Mesenchymal stem cell (in vitro differentiated cells and primary cell): ENCODE data around the gene MCTP2.

ENCODE experiments used
- DNase-seq: peaks from one replicate; pipeline ENCODE4 v3.0.0-alpha.2; 2013
- H2AFZ ChIP-seq: one replicate; pipeline ENCODE4 v1.6.1; 2013; ENCODE audit warnings: low read depth, mild to moderate bottlenecking, control low read depth, inconsistent platforms, low read length, moderate library complexity
- H2AK5ac ChIP-seq: 2 replicates; pipeline ENCODE4 v1.6.1; 2013; ENCODE audit warnings: low read length, moderate library complexity, mild to moderate bottlenecking, inconsistent platforms; ENCODE audit not compliant: severe bottlenecking
- H2BK120ac ChIP-seq: one replicate; pipeline ENCODE4 v1.6.1; 2013; ENCODE audit warnings: low read depth, mild to moderate bottlenecking, inconsistent platforms, low read length, moderate library complexity
- H2BK12ac ChIP-seq, 2 experiments: one replicate each; pipeline ENCODE4 v1.6.1; 2013; ENCODE audit warnings: inconsistent platforms in 2 of 2, low read length in 2 of 2, mild to moderate bottlenecking in 2 of 2, moderate library complexity in 2 of 2, control low read depth in 1 of 2
- H2BK15ac ChIP-seq: one replicate; pipeline ENCODE4 v1.6.1; 2013; ENCODE audit warnings: mild to moderate bottlenecking, low read depth, inconsistent platforms; ENCODE audit not compliant: poor library complexity, severe bottlenecking
- H2BK5ac ChIP-seq: 2 replicates; pipeline ENCODE4 v1.6.1; 2013; ENCODE audit warnings: low read depth, mild to moderate bottlenecking, low read length, control low read depth, inconsistent platforms; ENCODE audit not compliant: poor library complexity, severe bottlenecking
- H3K14ac ChIP-seq, 2 experiments: one replicate each; pipeline ENCODE4 v1.6.1; 2013; ENCODE audit warnings: inconsistent platforms in 2 of 2, low read length in 2 of 2, control low read depth in 1 of 2, mild to moderate bottlenecking in 1 of 2, moderate library complexity in 1 of 2
- H3K18ac ChIP-seq, 2 experiments: one replicate each; pipeline ENCODE4 v1.6.1; 2013; ENCODE audit warnings: inconsistent platforms in 2 of 2, low read length in 2 of 2, control low read depth in 1 of 2, low read depth in 1 of 2, mild to moderate bottlenecking in 1 of 2
- H3K23ac ChIP-seq, 2 experiments: one replicate each; pipeline ENCODE4 v1.6.1; 2013; ENCODE audit warnings: inconsistent platforms in 2 of 2, low read length in 2 of 2, mild to moderate bottlenecking in 2 of 2, moderate library complexity in 2 of 2, control low read depth in 1 of 2
- H3K27ac ChIP-seq: 2 replicates; pipeline ENCODE4 v1.5.1; 2013; ENCODE audit warnings: mild to moderate bottlenecking, moderate library complexity, low read length, control low read depth, inconsistent platforms; ENCODE audit not compliant: poor library complexity, severe bottlenecking
- H3K27me3 ChIP-seq, 2 experiments: 2 replicates each; pipeline versions ENCODE4 v1.6.1 to v1.7.0; 2013; ENCODE audit warnings: low read length in 2 of 2, mild to moderate bottlenecking in 2 of 2, moderate library complexity in 2 of 2, control low read depth in 1 of 2, inconsistent platforms in 1 of 2; ENCODE audit not compliant: control insufficient read depth in 1 of 2, insufficient read depth in 1 of 2
- H3K36me3 ChIP-seq, 2 experiments: 2 replicates each; pipeline versions ENCODE4 v1.6.1 to v1.7.0; 2013; ENCODE audit warnings: low read length in 2 of 2, control low read depth in 1 of 2, inconsistent platforms in 1 of 2, low read depth in 1 of 2, mild to moderate bottlenecking in 1 of 2; ENCODE audit not compliant: insufficient read depth in 2 of 2, control insufficient read depth in 1 of 2
- H3K4ac ChIP-seq, 2 experiments: one replicate each; pipeline ENCODE4 v1.6.1; 2013; ENCODE audit warnings: inconsistent platforms in 2 of 2, low read length in 2 of 2, mild to moderate bottlenecking in 2 of 2, moderate library complexity in 2 of 2, control low read depth in 1 of 2, low read depth in 1 of 2
- H3K4me1 ChIP-seq: 2 replicates; pipeline ENCODE4 v1.6.1; 2013; ENCODE audit warnings: low read depth, low read length, control low read depth; ENCODE audit not compliant: control insufficient read depth, insufficient read depth
- H3K4me2 ChIP-seq: 2 replicates; pipeline ENCODE4 v1.6.1; 2013; ENCODE audit warnings: low read length, mild to moderate bottlenecking, inconsistent platforms; ENCODE audit not compliant: poor library complexity, severe bottlenecking
- H3K4me3 ChIP-seq, 2 experiments: 2 replicates each; pipeline versions ENCODE4 v1.5.1 to v1.7.0; 2013; ENCODE audit warnings: low read length in 2 of 2, mild to moderate bottlenecking in 2 of 2, control low read depth in 1 of 2, low read depth in 1 of 2; ENCODE audit not compliant: insufficient read depth in 1 of 2
- H3K79me1 ChIP-seq: replicated peaks from 2 replicates; pipeline ENCODE4 v1.6.1; 2013; ENCODE audit warnings: mild to moderate bottlenecking, control low read depth, low read length, inconsistent platforms; ENCODE audit not compliant: poor library complexity, severe bottlenecking
- H3K9ac ChIP-seq: 2 replicates; pipeline ENCODE4 v1.7.0; 2013; ENCODE audit warnings: mild to moderate bottlenecking, low read length, moderate library complexity
- H3K9me3 ChIP-seq: 2 replicates; pipeline ENCODE4 v1.7.0; 2013; ENCODE audit warnings: mild to moderate bottlenecking, low read length; ENCODE audit not compliant: control insufficient read depth
- H4K8ac ChIP-seq: one replicate; pipeline ENCODE4 v1.6.1; 2013; ENCODE audit warnings: inconsistent platforms, mild to moderate bottlenecking, low read length, moderate library complexity
- H4K91ac ChIP-seq: one replicate; pipeline ENCODE4 v1.6.1; 2013; ENCODE audit warnings: mild to moderate bottlenecking, low read length, inconsistent platforms
- WGBS: methylation state at CpG from one replicate; pipeline ENCODE4 v1.1.7; 2013; ENCODE audit warnings: mixed read lengths; 5-methylcytosine and 5-hydroxymethylcytosine counted together

Gene MCTP2

DNA sequence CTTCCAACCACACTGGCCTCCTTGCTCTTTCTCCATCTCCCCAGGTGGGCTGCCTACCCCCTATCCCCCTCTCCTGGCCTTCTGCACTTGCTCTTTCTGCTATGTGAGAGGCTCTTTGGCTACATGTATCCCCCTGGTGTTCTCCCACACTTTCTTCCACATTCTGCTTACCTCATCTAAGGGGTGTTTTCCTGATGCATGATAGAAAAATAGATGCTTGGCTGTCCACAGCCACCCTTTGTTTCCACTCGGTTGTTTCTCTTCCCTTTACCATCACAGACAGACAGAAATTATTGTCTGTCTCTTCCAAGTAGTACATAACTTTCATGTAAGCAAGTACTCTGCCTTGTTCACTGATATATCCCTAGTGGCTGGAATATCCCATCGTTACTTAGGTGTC lies 39.2 kb downstream of the MCTP2 start:
- Histone ChIP-seq H2AFZ (no peak overlapping the region), H3K79me1 (peaks cover 17% of the 10 kb centered on the region), H3K4ac (no peak overlapping the region), H2BK12ac (no peak overlapping the region), H3K4me1 (peaks cover 2% of the 10 kb centered on the region), H4K8ac (no peak overlapping the region), H3K23ac (peak overlapping the region in 1 of 2 experiments; percentile 9), H3K9me3 (no peaks in the 10 kb centered on the region), H3K4me2 (no peak overlapping the region), H3K14ac (no peak overlapping the region), H3K36me3 (no peaks in the 10 kb centered on the region), H3K27ac (no peak overlapping the region), H3K18ac (no peak overlapping the region), H2BK15ac (no peak overlapping the region), H2BK5ac (no peak overlapping the region), H3K27me3 (no peaks in the 10 kb centered on the region), H2AK5ac (no peak overlapping the region), H3K4me3 (no peak overlapping the region), H4K91ac (no peak overlapping the region), H3K9ac (no peak overlapping the region), H2BK120ac (no peak overlapping the region)
- WGBS = 100% methylated on average over 1 of the region's 2 CpGs
- no peak for DNase-seq

- Histone ChIP-seq H2BK15ac (no peak overlapping the region), H4K91ac (no peak overlapping the region), H3K14ac (no peak overlapping the region), H3K79me1 (peaks cover 11% of the 10 kb centered on the region), H3K4me3 (no peak overlapping the region), H3K36me3 (no peaks in the 10 kb centered on the region), H2AFZ (no peak overlapping the region), H2AK5ac (no peak overlapping the region), H3K27ac (no peak overlapping the region), H3K9me3 (no peaks in the 10 kb centered on the region), H4K8ac (no peak overlapping the region), H2BK5ac (no peak overlapping the region), H3K18ac (no peak overlapping the region), H3K4ac (no peak overlapping the region), H2BK12ac (no peak overlapping the region), H3K27me3 (no peaks in the 10 kb centered on the region), H3K4me1 (no peaks in the 10 kb centered on the region), H3K4me2 (no peak overlapping the region), H3K9ac (no peak overlapping the region), H2BK120ac (no peak overlapping the region), H3K23ac (no peak overlapping the region)
- WGBS = 76% methylated on average over 7 of the region's 7 CpGs
- peak; percentile 32 for DNase-seq
These were observed 41.0 kb downstream of the MCTP2 start for GRCh38 chr15:94272251-94272898.

- H4K91ac ChIP-seq = no peak overlapping the region
- H3K9me3 ChIP-seq = no peaks in the 10 kb centered on the region
- no peak overlapping the region for H3K4ac ChIP-seq
- H3K23ac ChIP-seq = no peak overlapping the region
- H3K27me3 ChIP-seq = no peaks in the 10 kb centered on the region
- no peak overlapping the region for H3K4me2 ChIP-seq
- no peak overlapping the region for H2AFZ ChIP-seq
- H3K9ac ChIP-seq = no peak overlapping the region
- peaks cover 11% of the 10 kb centered on the region for H3K79me1 ChIP-seq
- H4K8ac ChIP-seq = no peak overlapping the region
- H3K18ac ChIP-seq = no peak overlapping the region
- H3K14ac ChIP-seq = no peak overlapping the region
- H2BK5ac ChIP-seq = no peak overlapping the region
- no peak overlapping the region for H2BK120ac ChIP-seq
- no peak overlapping the region for H3K27ac ChIP-seq
- DNase-seq = no peak
- H2AK5ac ChIP-seq = no peak overlapping the region
- H3K36me3 ChIP-seq = no peaks in the 10 kb centered on the region
- H3K4me3 ChIP-seq = no peak overlapping the region
- H2BK12ac ChIP-seq = no peak overlapping the region
- H2BK15ac ChIP-seq = no peak overlapping the region
- WGBS = 95% methylated on average over 1 of the region's 1 CpG
- no peaks in the 10 kb centered on the region for H3K4me1 ChIP-seq
These were observed 42.5 kb downstream of the MCTP2 start for GRCh38 chr15:94273826-94274225.

- Histone ChIP-seq H2BK12ac (no peak overlapping the region), H2AK5ac (no peak overlapping the region)
- WGBS = no CpG with 5 or more reads among the region's 1 CpG
These were observed 43.4 kb downstream of the MCTP2 start for GRCh38 chr15:94274745-94275144.

More at GRCh38 chr15:94274745-94275144, 43.4 kb downstream of the MCTP2 start:
- H4K8ac ChIP-seq = no peak overlapping the region
- no peak overlapping the region for H4K91ac ChIP-seq
- peaks cover 11% of the 10 kb centered on the region for H3K79me1 ChIP-seq
- no peak overlapping the region for H3K4me2 ChIP-seq
- H3K9ac ChIP-seq = no peak overlapping the region
- no peak overlapping the region for H2BK120ac ChIP-seq
- DNase-seq = no peak
- no peaks in the 10 kb centered on the region for H3K27me3 ChIP-seq
- H3K9me3 ChIP-seq = no peaks in the 10 kb centered on the region
- H2BK15ac ChIP-seq = no peak overlapping the region
- H3K27ac ChIP-seq = no peak overlapping the region
- no peak overlapping the region for H3K4me3 ChIP-seq
- no peak overlapping the region for H2AFZ ChIP-seq
- H3K36me3 ChIP-seq = no peaks in the 10 kb centered on the region
- H3K18ac ChIP-seq = no peak overlapping the region
- H3K4ac ChIP-seq = no peak overlapping the region
- H2BK5ac ChIP-seq = no peak overlapping the region
- H3K4me1 ChIP-seq = no peaks in the 10 kb centered on the region
- no peak overlapping the region for H3K23ac ChIP-seq
- no peak overlapping the region for H3K14ac ChIP-seq
